Naive B cell (primary cell): ENCODE results near the gene PVALB. TPM values are rescaled to one million over a fixed set of nuclear protein-coding genes. Genes with fewer than 3 reads are reported as not detected.

Source experiments
- ATAC-seq, 2 donors: fragments of 150-1000 bp; cut with Tn5 transposase; 2 replicates each; pipeline ENCODE4 v1.10.0; 2021; ENCODE audit warnings: low read depth in 2 of 2, mild to moderate bottlenecking in 2 of 2, moderate library complexity in 2 of 2
- DNase-seq: peaks from one replicate; pipeline ENCODE4 v3.0.0; 2022
- H3K27ac Mint-ChIP-seq, 6 donors: one replicate each; pipeline ENCODE4 v1.8.0; 2020 to 2022; ENCODE audit warnings: mild to moderate bottlenecking in 6 of 6, mixed read lengths in 6 of 6, moderate library complexity in 5 of 6, inconsistent platforms in 2 of 6
- H3K27me3 Mint-ChIP-seq, 3 donors: one replicate each; pipeline ENCODE4 v1.8.0; 2021 to 2022; ENCODE audit warnings: mixed read lengths in 3 of 3, mild to moderate bottlenecking in 1 of 3
- H3K36me3 Mint-ChIP-seq, 2 donors: one replicate each; pipeline ENCODE4 v1.8.0; 2020 to 2022; ENCODE audit warnings: mixed read lengths in 2 of 2, inconsistent platforms in 1 of 2, mild to moderate bottlenecking in 1 of 2
- H3K4me1 Mint-ChIP-seq, 3 donors: one replicate each; pipeline ENCODE4 v1.8.0; 2020 to 2022; ENCODE audit warnings: mixed read lengths in 3 of 3, inconsistent platforms in 1 of 3, mild to moderate bottlenecking in 1 of 3, moderate library complexity in 1 of 3
- H3K4me3 Mint-ChIP-seq, 8 donors: one replicate each; pipeline ENCODE4 v1.8.0; 2020 to 2022; ENCODE audit warnings: mild to moderate bottlenecking in 8 of 8, mixed read lengths in 8 of 8, moderate library complexity in 8 of 8, inconsistent platforms in 2 of 8
- H3K9me3 Mint-ChIP-seq, 7 donors: one replicate each; pipeline ENCODE4 v1.8.0; 2020 to 2022; ENCODE audit warnings: mixed read lengths in 7 of 7, mild to moderate bottlenecking in 5 of 7, inconsistent platforms in 2 of 7, moderate library complexity in 1 of 7
- polyA plus RNA-seq, 6 donors: library from polyadenylated mRNA; unstranded; fragments of 300-500 nt; fragmentation: Illumina TruSeq; gene quantifications; one replicate each; pipeline ENCODE4 v1.2.3, GENCODE V29; 2021; ENCODE audit warnings: low read depth in 6 of 6

Gene PVALB, protein sequence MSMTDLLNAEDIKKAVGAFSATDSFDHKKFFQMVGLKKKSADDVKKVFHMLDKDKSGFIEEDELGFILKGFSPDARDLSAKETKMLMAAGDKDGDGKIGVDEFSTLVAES
- 1 to 10 TPM in 2 of 6 donors, under 1 TPM in 1, not detected in 3; 0.73 to 1.5 (median 1.3) TPM for polyA plus RNA-seq

DNA sequence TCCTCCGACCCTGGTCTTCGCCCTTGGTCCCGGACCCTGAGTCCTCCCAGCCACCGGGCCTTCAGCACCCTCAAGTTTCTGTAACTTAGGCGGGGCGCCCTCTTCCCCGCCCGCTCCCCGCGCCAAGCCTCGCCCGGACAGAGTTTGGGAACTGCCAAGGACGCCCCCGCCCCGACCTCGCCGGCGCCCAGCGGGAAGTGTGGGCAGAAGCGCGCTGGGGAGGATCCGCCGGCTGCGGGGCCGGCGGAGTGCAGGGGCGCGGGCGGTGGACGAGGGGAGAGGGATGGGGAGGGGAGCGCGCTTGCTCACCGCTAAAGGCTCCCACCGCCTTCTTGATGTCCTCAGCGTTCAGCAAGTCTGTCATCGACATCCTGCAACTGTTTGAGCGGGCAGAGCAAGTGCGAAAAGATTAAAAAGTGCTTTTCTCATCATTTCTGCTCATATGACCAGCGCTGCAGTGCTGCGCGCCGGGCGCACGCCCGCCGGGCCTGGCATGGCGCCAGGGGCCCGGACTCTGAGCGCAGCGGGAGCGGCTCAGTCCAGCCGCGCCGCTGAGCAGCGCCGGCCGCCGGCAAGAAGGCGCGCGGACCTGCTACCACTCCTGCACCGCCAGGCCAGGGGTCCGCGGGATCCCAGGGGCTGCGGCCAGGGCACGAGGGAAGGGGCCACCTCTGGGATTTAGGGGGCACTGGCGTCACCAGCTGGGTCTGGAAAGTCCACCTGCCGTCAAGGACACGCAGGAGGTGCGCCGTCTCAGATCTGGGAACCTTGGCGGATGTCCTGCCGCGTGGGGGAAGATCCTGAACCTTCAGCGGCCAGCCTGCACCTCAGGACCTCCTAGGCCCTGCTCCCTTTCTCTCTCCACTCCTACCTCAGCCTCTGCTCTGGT lies at the start of gene PVALB:
TSS of gene PVALB (minus strand) at position 400 of the 889 bp plus-strand sequence. CDS start at position 370, 30 bp downstream.
- H3K4me3 Mint-ChIP-seq = peak within 1 kb of the TSS in 2 of 8 donors; percentile 10 to 49
- H3K4me1 Mint-ChIP-seq = peaks cover 0 to 14% (median 5%) of the 10 kb centered on the region in 3 donors
- no peaks in the 10 kb centered on the region for H3K36me3 Mint-ChIP-seq
- H3K27ac Mint-ChIP-seq = no peak within 1 kb of the TSS
- H3K9me3 Mint-ChIP-seq = peaks cover 0 to 5% (median 0%) of the 10 kb centered on the region in 7 donors
- DNase-seq = no peak
- H3K27me3 Mint-ChIP-seq = peaks cover 64 to 86% (median 85%) of the 10 kb centered on the region in 3 donors
- no peak for ATAC-seq

DNA sequence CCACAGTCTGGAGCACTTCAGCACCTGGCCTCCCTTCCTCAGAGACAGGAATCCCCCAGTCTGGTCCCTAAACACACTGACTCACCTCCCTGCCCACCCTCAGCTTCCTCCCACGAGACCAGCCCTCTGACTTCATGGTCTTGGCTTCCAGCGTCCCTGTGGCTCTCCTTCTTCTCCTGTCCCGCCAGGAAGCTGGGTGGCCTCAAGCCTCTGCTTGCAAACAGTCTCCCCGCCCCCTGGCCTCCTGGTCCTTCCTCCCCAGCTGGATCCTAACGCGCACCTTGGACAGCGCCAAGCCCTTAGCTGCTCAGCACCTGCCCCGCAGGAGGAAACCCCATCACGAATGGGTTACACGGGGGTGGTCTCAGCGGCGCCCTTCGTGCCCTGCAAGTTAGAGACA lies 48.5 kb upstream of the PVALB start:
- H3K9me3 Mint-ChIP-seq = no peaks in the 10 kb centered on the region
- no peak for DNase-seq

DNA sequence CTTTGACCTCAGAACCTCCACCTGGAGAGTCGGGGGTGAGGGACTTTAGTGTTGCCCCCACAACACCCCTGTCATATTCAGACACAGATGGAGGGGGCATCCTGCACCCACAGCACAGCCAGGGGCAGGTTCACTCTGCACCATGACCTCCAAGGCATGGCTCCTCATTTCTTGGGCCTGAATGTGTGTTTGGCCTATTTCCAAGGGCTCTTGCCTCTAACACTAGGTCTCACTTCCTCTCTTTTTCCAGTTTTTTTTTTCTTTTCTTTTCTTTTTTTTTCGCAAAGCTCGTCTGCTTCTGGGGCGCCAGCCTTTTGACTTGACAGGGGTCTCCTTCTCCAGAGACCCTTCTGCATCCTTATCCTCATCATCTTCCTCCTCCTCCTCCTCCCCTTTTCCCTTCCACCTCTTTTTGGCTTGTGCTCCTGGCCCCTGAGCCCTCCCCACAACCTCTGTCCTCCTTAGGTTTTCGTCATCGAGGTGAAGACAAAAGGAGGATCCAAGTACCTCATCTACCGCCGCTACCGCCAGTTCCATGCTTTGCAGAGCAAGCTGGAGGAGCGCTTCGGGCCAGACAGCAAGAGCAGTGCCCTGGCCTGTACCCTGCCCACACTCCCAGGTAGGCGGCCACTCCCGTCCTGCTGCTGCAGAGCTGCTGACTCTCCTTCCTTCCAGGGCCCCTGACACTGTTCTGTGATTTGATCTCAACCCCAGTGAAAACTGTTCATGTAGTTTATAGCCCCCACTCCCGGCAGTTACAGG lies 47.8 kb upstream of the PVALB start:
- H3K9me3 Mint-ChIP-seq = peaks cover 0 to 5% (median 0%) of the 10 kb centered on the region in 7 donors
- peaks cover 52 to 59% (median 58%) of the 10 kb centered on the region in 3 donors for H3K4me1 Mint-ChIP-seq
- H3K27me3 Mint-ChIP-seq = no peaks in the 10 kb centered on the region
- ATAC-seq = no peak
- H3K36me3 Mint-ChIP-seq = peaks cover 27 to 36% of the 10 kb centered on the region in 2 donors
- peak overlapping the region in 4 of 6 donors; percentile 70 to 81 (median 72) for H3K27ac Mint-ChIP-seq
- DNase-seq = no peak
- peak overlapping the region in 1 of 8 donors; percentile 70 for H3K4me3 Mint-ChIP-seq

More for the DNA sequence above, 48.5 kb upstream of the PVALB start:
- Mint-ChIP-seq H3K4me3 (no peak overlapping the region), H3K36me3 (peaks cover 27 to 37% of the 10 kb centered on the region in 2 donors), H3K27ac (peak overlapping the region in 2 of 6 donors; percentile 70 to 73), H3K4me1 (peaks cover 45 to 52% (median 51%) of the 10 kb centered on the region in 3 donors), H3K27me3 (no peaks in the 10 kb centered on the region)
- no peak for ATAC-seq

DNA sequence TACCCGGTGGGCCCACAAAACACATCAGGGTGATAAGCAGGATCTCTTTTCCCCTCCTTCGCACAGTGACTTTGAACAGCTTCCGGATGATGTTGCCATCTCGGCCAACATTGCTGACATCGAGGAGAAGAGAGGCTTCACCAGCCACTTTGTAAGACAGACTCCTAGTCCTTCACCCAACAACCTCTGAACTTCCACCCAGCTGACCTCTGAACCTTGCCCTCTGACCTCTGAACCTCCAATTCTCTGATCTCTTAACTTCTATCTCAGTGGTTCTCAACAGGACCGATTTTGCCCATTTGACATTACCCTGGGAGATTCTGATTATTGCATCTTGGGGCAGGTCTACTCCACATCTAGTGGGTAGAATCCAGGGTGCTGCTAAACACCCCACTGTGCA lies 47.1 kb upstream of the PVALB start:
- Mint-ChIP-seq H3K27ac (no peak overlapping the region), H3K4me1 (peaks cover 54 to 63% (median 60%) of the 10 kb centered on the region in 3 donors), H3K4me3 (no peak overlapping the region), H3K36me3 (peaks cover 27 to 36% of the 10 kb centered on the region in 2 donors), H3K27me3 (no peaks in the 10 kb centered on the region), H3K9me3 (peaks cover 0 to 5% (median 0%) of the 10 kb centered on the region in 7 donors)
- no peak for ATAC-seq
- no peak for DNase-seq

DNA sequence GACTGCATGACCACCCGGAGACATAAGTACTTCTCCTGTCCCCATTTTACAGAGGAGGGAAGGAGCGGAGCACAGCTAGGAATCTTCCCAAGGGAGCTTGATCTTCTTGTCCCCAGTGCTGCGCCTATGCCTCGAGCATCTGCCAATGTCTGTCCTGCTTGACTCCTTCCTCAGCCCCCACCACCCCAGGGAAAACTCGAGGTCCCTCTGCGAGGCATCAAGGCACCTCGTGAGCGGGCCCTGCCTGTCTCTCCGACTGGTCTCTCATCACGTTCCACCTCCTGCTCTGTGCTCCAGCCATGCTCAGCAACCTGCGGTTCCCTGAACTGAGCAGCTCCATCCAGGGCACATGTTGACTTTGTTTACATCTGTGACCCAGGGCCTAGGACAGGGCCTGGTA lies 46.4 kb upstream of the PVALB start:
- Mint-ChIP-seq H3K4me3 (peak overlapping the region in 7 of 8 donors; percentile 0 to 88 (median 53)), H3K27ac (peak overlapping the region in 5 of 6 donors; percentile 36 to 95 (median 88)), H3K9me3 (peaks cover 0 to 5% (median 0%) of the 10 kb centered on the region in 7 donors), H3K27me3 (no peaks in the 10 kb centered on the region), H3K4me1 (peaks cover 54 to 62% (median 60%) of the 10 kb centered on the region in 3 donors), H3K36me3 (peaks cover 27 to 36% of the 10 kb centered on the region in 2 donors)
- DNase-seq = no peak
- ATAC-seq = no peak

DNA sequence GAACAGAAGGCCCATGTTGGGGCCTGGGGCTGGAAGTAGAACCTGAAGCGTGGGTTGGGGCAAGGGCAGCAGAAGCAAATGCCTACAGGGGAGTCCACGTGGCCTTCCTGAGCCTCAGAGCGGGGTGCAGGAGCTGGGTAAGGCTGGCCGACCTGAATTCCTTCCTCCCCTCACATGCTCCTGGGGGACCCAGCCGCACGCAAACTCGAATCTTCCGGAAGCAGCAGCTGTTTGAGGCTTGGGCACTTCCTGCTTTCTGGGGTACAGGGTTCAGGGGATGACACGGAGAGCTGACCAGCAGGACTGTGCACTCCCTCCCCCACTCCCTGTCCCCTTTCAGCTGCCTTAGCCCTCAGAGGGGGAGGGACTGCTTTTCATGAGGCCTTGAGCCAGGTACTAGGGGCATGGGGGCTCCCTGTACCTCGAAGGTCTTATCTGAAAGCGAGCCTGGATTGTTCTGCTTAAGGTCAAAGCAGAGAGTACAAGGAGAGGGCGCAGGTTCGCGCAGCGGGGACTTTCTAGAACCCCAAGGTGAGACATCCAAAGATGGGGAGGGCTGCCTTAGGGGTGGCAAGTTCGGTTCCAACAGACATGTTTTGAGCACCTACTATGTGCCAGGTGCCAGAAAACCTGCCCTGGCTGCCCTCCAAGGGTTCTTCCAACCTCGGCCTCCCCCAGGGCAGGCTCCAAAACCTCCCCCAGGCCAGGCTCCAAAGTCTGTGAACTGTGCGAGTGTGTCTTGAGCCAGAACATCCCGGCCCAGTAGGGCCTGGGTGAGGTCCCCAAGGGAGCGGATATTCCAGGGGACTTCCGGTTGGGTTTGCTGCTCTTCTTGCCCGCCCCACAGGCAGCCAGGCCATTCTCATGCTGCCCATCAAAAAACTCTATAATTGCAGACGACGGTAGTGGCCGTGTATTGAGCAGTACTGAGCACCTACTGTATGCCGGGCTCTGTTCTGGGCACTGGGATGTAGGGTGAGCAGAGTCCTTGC lies 45.7 kb upstream of the PVALB start:
- peak; percentile 33 for DNase-seq
- peaks cover 27 to 36% of the 10 kb centered on the region in 2 donors for H3K36me3 Mint-ChIP-seq
- peak; percentile 4 to 9 for ATAC-seq
- H3K9me3 Mint-ChIP-seq = peaks cover 0 to 5% (median 0%) of the 10 kb centered on the region in 7 donors
- H3K4me3 Mint-ChIP-seq = peak overlapping the region; percentile 70 to 92 (median 87)
- peak overlapping the region; percentile 74 to 99 (median 92) for H3K27ac Mint-ChIP-seq
- peaks cover 54 to 60% (median 60%) of the 10 kb centered on the region in 3 donors for H3K4me1 Mint-ChIP-seq
- no peaks in the 10 kb centered on the region for H3K27me3 Mint-ChIP-seq

DNA sequence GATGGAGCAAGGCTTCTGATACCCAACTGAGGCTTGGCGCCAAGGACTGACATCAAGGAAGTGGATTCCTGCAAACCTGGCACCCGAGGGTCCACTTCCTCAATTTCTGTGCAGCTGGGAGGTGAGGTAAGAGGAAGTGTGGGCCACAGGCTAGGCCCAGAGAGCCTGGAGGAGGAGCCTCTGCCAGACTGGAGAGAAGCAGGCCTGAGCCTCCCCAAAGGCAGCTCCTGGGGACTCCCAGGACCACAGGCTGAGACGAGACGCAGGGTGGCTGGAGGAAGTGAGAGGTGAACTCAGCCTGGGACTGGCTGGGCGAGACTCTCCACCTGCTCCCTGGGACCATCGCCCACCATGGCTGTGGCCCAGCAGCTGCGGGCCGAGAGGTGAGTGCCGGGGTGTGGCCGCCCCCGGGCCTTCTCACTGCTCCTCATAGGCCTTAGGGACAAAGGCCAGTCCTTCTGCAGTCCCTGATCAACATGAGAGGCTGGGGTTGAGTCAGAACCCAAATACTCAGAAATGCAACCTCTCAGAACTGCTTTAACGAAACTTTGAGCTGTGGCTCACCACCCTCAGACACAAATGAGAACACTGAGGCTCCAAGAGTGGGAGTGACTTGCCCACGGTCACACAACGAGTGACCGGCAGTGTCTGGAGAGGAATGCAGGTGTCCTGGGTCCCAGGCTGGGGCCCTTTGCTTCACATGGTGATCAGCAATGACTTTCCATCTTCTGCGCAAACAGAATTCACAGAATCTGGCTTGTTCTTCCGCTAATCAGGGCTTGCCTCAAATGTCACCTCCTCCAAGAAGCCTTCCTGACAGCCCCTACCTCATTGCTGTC lies 44.2 kb upstream of the PVALB start, which contains the start of gene NCF4:
TSS of gene NCF4 (plus strand) at position 186 of the 839 bp plus-strand sequence. CDS start at position 352, 166 bp downstream.
- Mint-ChIP-seq H3K27me3 (no peaks in the 10 kb centered on the region), H3K9me3 (peaks cover 0 to 5% (median 0%) of the 10 kb centered on the region in 7 donors), H3K36me3 (peaks cover 16 to 24% of the 10 kb centered on the region in 2 donors), H3K4me1 (peaks cover 51 to 63% (median 62%) of the 10 kb centered on the region in 3 donors), H3K4me3 (peak within 1 kb of the TSS; percentile 70 to 92 (median 87)), H3K27ac (peak within 1 kb of the TSS; percentile 74 to 99 (median 97))
- peak; percentile 87 for DNase-seq
- peak; percentile 91 to 93 for ATAC-seq

DNA sequence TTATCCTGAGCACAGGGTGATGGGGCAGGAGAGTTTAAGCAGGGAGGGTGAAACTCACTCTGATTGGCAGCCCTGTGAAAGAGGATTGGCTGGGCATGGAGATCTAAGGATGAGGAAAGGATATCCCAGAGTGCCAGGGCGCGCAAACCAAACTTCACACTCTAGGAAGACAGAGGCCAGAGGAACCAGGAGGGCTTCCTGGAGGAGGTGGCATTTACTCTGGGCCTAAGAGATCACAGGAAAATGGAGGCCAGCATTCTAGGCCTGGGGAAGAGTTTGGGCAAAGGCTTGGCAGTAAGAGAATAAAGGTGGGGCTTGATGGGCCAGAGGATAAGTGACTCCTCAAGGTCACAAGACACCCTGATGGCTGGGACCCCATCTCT lies 43.6 kb upstream of the PVALB start:
- Mint-ChIP-seq H3K27me3 (no peaks in the 10 kb centered on the region), H3K4me3 (peak overlapping the region; percentile 70 to 92 (median 87)), H3K36me3 (peaks cover 11 to 18% of the 10 kb centered on the region in 2 donors), H3K27ac (peak overlapping the region; percentile 74 to 99 (median 97)), H3K4me1 (peaks cover 45 to 61% (median 58%) of the 10 kb centered on the region in 3 donors), H3K9me3 (peaks cover 0 to 5% (median 0%) of the 10 kb centered on the region in 7 donors)
- ATAC-seq (no peak), DNase-seq (no peak)

DNA sequence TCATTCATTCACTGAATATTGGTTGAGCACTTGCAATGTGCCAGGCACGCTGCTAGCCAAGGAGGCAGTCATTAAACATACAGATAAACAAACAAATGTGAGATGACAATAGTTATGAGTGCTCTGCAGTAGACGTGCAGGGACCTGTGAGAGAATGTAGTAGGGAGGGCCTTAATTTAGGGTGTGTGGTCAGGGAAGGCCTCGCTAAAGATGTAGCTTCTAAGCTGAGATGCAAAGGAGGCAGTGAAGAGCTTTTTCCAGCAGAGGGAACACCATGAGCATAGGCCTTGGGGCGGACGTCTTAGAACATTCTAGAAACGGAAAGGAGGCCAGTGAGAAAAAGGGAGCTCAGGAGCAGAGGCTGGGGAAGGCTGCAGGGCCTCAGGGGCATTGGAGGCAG lies 43.2 kb upstream of the PVALB start:
- ATAC-seq (no peak), DNase-seq (no peak)
- H3K4me1 Mint-ChIP-seq = peaks cover 44 to 61% (median 57%) of the 10 kb centered on the region in 3 donors
- H3K27ac Mint-ChIP-seq = peak overlapping the region; percentile 74 to 99 (median 97)
- peaks cover 0 to 5% (median 0%) of the 10 kb centered on the region in 7 donors for H3K9me3 Mint-ChIP-seq
- H3K4me3 Mint-ChIP-seq = peak overlapping the region in 6 of 8 donors; percentile 34 to 92 (median 87)
- peaks cover 11 to 14% of the 10 kb centered on the region in 2 donors for H3K36me3 Mint-ChIP-seq
- H3K27me3 Mint-ChIP-seq = no peaks in the 10 kb centered on the region

DNA sequence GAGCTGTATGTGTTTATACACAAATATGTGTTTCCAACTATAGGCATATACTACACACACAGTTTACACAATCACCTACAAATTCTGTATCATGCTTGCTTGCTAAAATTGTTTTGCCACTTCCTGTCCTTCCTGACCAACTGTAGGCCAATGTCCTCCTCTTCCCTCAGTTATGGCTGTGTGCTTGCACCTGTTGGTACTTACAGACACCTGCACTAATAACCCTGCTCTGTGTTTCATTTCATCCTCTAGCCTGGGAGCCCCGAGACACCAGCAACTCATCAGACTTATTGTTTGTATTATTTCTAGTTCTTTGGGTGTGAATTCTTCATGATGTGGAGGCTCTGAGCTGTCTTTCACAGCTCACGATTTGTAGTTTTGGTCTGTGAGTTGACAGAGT lies 42.1 kb upstream of the PVALB start:
- ATAC-seq = no peak
- Mint-ChIP-seq H3K4me3 (no peak overlapping the region), H3K36me3 (peaks cover 2 to 3% of the 10 kb centered on the region in 2 donors), H3K27me3 (no peaks in the 10 kb centered on the region), H3K9me3 (peaks cover 0 to 5% (median 0%) of the 10 kb centered on the region in 7 donors), H3K4me1 (peaks cover 36 to 55% (median 46%) of the 10 kb centered on the region in 3 donors), H3K27ac (peak overlapping the region in 4 of 6 donors; percentile 85 to 99 (median 92))
- no peak for DNase-seq

DNA sequence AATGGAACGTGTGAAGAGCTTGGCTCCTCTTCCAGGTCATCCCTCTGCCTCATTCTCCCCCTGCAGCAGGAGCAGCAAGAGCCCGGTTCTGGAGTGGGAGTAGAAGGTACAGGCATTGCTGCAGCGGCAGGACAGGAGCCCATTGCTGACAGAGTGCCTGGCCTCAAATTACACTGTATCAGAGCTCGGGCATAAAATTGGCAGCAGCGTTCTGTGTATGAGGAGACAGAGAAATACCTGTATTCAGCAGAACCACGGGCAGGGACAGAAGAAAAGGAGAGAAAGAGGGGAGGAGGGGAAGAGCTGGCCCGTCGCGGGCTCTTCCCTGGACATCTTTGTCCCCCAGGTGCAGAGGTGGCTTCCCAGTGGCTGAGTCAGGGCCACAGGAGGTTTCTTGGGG lies 41.3 kb upstream of the PVALB start:
- peaks cover 40 to 55% (median 50%) of the 10 kb centered on the region in 3 donors for H3K4me1 Mint-ChIP-seq
- no peak for DNase-seq
- peaks cover 0 to 4% of the 10 kb centered on the region in 2 donors for H3K36me3 Mint-ChIP-seq
- H3K27me3 Mint-ChIP-seq = no peaks in the 10 kb centered on the region
- no peak for ATAC-seq
- peaks cover 0 to 9% (median 0%) of the 10 kb centered on the region in 7 donors for H3K9me3 Mint-ChIP-seq
- peak overlapping the region in 1 of 6 donors; percentile 32 for H3K27ac Mint-ChIP-seq
- H3K4me3 Mint-ChIP-seq = no peak overlapping the region
